RWPE1 (cell line): Measurements from ENCODE around the gene PRXL2A.

ENCODE experiments used
- CTCF ChIA-PET: fragments of 350-600 bp; sonication (Branson Sonifier 250); formaldehyde crosslinking; extraction: SDS; loops from one replicate; lab custom pipeline; 2021; lab: Yijun Ruan, JAX
- POLR2A ChIA-PET: fragments of 400-600 bp; formaldehyde crosslinking; extraction: SDS; loops from one replicate; lab custom pipeline; 2020; ENCODE audit warnings: antibody characterized with exemption; ENCODE audit not compliant: low non-redundant PET; lab: Yijun Ruan, JAX
- DNase-seq: peaks from one replicate; pipeline ENCODE4 v3.0.0; 2012; ENCODE audit warnings: low spot score
- H3K27ac ChIP-seq: fragments of 450-650 bp; 2 replicates; pipeline ENCODE4 v1.5.1; 2017
- TF ChIP-seq, protein P1 (sequence below): fragments of 450-650 bp; conservative IDR thresholded peaks from 2 replicates; pipeline ENCODE4 v1.5.1; 2017; ENCODE audit warnings: low read depth, mild to moderate bottlenecking

PRXL2A gene

DNA sequence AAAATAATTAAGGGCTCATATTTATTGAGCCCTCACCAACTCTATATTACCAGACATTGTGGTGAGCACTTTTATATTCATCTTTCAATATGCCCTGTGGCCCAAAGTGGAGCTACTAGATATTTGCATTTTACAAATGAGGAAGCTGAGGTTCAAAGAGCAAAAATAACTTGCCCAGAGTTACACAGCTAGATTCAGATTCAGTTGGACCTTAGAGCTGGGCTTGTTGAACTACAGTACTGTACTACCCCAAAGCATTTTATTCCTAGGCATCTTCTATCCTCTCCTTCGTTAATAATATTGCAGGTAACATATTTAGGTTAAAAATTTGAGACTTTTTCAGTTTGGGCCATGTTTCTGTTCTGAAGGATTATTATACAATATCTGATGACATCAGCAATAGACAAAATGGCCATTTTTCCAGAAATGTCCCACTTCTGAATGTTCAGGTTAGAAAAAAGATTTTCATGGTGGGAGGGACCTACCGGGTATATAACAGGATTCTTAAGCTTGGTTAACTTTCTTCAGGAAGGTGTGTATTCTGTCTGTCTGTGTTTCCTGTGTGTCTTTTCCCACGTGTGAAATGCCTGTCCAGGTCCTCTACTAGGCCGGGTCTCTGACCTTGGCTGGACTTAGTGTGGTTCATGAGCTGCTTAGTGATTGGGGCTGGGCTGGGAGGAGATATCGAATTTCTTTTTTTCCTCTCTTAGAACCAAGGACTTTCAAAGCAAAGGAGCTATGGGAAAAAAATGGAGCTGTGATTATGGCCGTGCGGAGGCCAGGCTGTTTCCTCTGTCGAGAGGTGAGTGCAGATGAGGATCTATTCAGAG is 13.6 kb downstream of the PRXL2A start:
- POLR2A ChIA-PET, result no interaction called here
- CTCF ChIA-PET, result interaction anchor here (0.6 to 0.9 kb wide), 3 partner anchors 45 to 348 kb away, joined by 3 to 5 read pairs (median 3); no protein-coding TSS in a partner anchor
- TF ChIP-seq, protein P1, sequence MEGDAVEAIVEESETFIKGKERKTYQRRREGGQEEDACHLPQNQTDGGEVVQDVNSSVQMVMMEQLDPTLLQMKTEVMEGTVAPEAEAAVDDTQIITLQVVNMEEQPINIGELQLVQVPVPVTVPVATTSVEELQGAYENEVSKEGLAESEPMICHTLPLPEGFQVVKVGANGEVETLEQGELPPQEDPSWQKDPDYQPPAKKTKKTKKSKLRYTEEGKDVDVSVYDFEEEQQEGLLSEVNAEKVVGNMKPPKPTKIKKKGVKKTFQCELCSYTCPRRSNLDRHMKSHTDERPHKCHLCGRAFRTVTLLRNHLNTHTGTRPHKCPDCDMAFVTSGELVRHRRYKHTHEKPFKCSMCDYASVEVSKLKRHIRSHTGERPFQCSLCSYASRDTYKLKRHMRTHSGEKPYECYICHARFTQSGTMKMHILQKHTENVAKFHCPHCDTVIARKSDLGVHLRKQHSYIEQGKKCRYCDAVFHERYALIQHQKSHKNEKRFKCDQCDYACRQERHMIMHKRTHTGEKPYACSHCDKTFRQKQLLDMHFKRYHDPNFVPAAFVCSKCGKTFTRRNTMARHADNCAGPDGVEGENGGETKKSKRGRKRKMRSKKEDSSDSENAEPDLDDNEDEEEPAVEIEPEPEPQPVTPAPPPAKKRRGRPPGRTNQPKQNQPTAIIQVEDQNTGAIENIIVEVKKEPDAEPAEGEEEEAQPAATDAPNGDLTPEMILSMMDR, result no peak
- DNase-seq, result no peak
- no peak overlapping the region for H3K27ac ChIP-seq

DNA sequence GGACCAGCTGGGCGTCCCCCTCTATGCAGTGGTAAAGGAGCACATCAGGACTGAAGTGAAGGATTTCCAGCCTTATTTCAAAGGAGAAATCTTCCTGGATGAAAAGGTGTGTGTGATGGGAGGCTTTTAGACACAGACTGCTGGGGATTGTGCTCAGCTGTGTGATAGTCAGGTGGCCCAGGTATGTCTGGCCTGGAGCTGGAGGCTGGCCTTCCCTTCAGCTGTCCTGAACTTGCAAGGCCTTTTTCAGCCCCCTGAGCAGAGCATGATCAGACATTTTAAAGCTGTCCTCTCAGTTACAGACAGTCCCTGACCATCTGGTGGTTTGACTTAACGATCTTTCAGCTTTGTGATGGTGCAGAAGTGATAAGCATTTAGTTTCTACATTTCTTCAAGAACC is 17.6 kb downstream of the PRXL2A start:
- TF ChIP-seq, protein P1, result no peak
- no peak for DNase-seq
- CTCF ChIA-PET, result interaction anchor here (0.9 to 1.2 kb wide), 4 partner anchors 12 to 80 kb away, joined by 4 to 5 read pairs (median 5); no protein-coding TSS in a partner anchor
- H3K27ac ChIP-seq, result no peak overlapping the region
- POLR2A ChIA-PET, result no interaction called here

- no peak overlapping the region; the same call in 1 of the 2 replicates for H3K27ac ChIP-seq
- DNase-seq, result no peak
- TF ChIP-seq, protein P1, result no peak
- ChIA-PET POLR2A (no interaction called here), CTCF (no interaction called here)
Measured at GRCh38 chr10:80427541-80427940, 19.2 kb downstream of the PRXL2A start.

- TF ChIP-seq, protein P1, result no peak
- CTCF ChIA-PET, result interaction anchor here (0.6 to 1.3 kb wide), 6 partner anchors 9 to 101 kb away, joined by 3 to 6 read pairs (median 3); no protein-coding TSS in a partner anchor
- H3K27ac ChIP-seq, result peak overlapping the region; percentile 88
- POLR2A ChIA-PET, result interaction anchor here (0.7 kb wide), 1 partner anchor 24 kb away, joined by 4 read pairs; the partner anchor contains the start of gene TSPAN14
- peak; percentile 99 for DNase-seq
Measured at GRCh38 chr10:80429521-80429973, 21.2 kb downstream of the PRXL2A start.

DNA sequence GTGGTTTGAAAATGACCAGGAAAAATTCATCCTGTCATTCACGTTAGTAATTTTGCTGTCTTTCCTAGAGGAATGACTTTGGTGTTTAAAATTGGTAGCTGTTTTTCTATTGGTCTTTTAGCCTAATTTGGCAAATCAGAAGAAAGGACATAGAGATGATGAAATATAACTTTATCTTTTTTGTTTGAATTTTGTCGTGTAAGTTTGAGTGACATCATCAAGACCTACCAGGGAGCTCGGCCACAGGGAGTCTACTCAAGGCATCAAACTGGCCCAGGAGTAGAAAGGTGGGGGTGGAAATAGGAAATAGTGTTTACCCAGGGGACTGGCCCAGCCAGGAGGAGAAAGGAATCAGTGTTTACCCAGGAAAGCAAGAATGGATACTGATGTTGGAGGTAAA is 24.8 kb downstream of the PRXL2A start:
- ChIA-PET POLR2A (no interaction called here), CTCF (interaction anchor here (0.6 to 1.9 kb wide), 5 partner anchors 12 to 374 kb away, joined by 3 to 7 read pairs (median 4); no protein-coding TSS in a partner anchor)
- no peak overlapping the region for H3K27ac ChIP-seq
- TF ChIP-seq, protein P1, result no peak
- DNase-seq, result no peak

DNA sequence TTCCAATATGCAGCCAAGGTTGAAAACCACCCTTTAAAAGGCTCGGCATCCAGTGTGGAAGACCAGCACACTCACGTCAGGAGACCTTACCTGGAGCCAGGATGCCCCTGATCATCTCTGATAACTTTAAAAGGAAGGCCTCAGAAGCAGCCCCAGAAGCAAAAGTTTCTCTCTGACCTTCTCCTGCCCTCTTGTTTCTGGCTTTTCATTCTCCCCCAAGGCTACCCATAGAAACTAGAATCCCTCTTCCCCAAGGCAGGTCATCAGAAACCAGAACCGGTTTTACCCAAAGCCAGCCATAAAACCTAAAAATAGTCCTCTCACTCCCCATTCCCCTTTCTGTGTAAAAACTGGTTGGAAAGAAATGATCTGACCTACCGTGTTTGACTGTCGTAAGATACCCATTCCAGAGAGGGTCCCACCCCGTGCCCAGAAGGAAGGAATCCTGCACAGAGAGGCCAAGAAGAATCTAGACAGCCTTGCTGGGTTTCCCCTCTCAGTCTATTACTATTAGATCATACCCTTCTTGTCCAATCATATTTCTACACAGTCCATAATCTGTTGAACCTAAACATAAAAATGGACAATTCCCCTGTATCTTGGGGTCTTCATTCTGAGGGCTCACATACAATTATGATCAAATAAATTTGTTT is 28.2 kb downstream of the PRXL2A start:
- no peak for DNase-seq
- ChIA-PET CTCF (interaction anchor here (0.6 kb wide), 2 partner anchors 45 to 133 kb away, joined by 3 read pairs; no protein-coding TSS in a partner anchor), POLR2A (no interaction called here)
- TF ChIP-seq, protein P1, result no peak
- H3K27ac ChIP-seq, result no peak overlapping the region
